Measurements from ENCODE around the gene LONRF3.

LONRF3 gene

GRCh38 chrX:118974088-118974907 is at the start of gene LONRF3:
Gene LONRF3, plus strand, starts transcription at chrX:118974618. Its CDS starts 163 bp downstream, at chrX:118974781.
- no peak for DNase-seq

DNA sequence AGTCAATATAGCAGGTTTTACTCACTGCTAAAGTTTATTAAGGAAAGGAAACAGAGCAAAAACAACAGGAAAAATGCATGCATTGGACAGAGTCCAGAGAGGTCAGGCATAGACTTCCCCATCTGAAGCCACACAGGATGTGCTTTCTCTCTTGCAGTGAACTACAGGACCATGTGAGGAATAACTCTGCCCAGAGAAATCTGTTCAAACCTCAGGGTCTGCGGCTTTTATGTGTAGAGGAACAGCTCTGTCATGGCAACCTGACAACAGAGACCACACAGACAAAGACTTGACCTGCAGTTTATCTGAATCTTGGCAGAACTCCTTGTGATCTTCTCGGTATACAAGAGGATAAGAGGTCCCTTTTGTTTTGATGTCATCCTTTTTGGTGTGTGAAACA is 46.3 kb upstream of the LONRF3 start:
- DNase-seq: no peak

- DNase-seq: no peak
Observed at GRCh38 chrX:118935352-118935751, 39.1 kb upstream of the LONRF3 start.

DNA sequence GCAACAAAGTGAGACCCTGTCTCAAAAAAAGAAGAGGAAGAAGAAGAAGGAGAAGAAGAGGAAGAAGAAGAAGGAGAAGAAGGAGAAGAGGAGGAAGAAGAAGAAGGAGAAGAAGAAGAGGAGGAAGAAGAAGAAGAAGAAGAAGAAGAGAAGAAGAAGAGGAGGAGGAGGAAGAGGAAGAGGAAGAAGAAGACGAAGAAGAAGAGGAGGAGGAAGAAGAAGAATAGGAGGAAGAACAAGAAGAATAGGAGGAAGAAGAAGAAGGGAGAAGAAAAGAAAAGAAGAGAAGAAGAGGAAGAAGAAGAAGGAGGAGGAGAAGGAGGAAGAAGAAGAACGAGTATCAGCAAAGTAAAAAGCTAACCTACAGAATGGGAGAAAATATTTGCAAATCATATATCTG is 33.3 kb upstream of the LONRF3 start:
- no peak for DNase-seq

- DNase-seq: no peak
Observed at GRCh38 chrX:118943102-118943501, 31.3 kb upstream of the LONRF3 start.

DNA sequence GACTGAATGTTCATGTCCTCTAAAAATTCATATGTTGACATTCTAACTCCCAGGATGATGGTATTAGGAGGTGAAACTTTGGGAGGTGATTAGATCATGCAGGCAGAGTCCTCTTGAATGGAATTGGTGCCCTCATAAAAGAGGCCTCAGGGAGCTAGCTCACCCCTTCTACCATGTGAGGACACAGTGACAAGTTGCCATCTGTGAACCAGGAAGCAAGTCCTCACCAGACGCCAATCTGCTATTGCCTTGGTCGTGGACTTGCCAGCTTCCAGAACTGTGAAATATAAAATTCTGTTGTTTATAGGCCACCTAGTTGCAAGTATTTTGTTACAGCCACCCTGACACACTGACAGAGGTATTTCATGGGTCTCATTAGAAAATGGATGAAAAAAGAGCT is 28.5 kb upstream of the LONRF3 start:
- DNase-seq: no peak

DNA sequence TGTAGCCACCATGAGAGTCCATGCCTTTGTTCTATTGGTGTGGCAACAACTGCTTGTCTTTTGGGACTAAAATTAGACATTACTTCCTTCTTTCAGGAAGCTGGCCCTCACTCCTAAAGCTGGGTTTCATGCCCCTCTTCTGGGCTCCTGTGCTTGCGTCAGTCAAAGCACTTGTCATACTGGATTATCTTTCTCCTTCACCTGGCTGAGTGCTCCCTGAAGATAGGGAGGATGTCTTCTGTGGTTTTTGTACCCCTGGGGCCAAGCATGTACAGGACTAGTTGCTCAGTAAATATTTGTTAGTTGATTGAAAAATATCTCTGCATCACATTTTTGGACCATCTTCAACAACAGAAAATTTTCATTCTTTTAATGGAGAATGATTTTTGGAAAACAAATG is 26.1 kb upstream of the LONRF3 start:
- DNase-seq: no peak

- DNase-seq: no peak
Observed at GRCh38 chrX:118961866-118962560, 12.4 kb upstream of the LONRF3 start.

- DNase-seq: no peak
Observed at GRCh38 chrX:118963159-118963558, 11.3 kb upstream of the LONRF3 start.

GRCh38 chrX:118964252-118964651 is 10.2 kb upstream of the LONRF3 start:
- no peak for DNase-seq

DNA sequence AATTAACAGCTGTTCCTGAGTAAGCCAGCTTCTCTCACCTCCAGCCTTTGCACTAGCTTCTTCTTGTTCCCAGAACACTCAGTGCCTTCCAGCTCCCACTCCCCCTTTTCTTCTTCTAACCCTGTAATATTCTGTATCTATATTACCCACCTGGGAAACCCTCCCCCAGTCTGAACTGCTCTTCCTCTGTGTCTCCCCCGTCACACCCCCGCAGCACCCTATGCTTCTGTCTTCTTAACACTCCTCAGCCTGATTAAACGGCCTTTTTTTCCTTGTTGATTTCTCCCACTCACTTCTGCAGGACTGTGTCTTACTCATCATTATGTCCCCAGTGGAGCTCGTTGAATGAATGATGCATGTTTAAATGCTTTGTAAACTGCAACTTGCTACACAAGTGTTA is 9.0 kb upstream of the LONRF3 start:
- DNase-seq: no peak

GRCh38 chrX:118968031-118968430 is 6.4 kb upstream of the LONRF3 start:
- DNase-seq: no peak

DNA sequence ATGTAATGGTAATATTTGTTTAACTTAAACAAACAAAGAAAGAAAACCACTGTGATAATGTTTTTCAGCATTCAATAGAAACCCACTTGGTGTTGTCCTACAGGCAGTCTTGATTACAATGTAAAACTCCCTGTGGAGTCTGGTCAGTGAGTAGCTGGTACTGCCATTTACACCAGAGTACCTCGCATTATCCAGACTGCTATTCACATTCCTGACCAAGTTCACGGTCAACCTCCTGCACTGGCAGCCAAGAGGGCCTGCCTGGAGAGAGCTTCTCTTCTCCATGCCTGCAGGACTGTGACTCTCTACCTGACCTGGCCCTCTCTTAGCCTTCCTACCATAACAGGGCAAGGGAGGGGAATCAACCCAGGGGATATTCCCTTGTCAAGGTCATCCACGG is 2.9 kb upstream of the LONRF3 start:
- DNase-seq: no peak

DNA sequence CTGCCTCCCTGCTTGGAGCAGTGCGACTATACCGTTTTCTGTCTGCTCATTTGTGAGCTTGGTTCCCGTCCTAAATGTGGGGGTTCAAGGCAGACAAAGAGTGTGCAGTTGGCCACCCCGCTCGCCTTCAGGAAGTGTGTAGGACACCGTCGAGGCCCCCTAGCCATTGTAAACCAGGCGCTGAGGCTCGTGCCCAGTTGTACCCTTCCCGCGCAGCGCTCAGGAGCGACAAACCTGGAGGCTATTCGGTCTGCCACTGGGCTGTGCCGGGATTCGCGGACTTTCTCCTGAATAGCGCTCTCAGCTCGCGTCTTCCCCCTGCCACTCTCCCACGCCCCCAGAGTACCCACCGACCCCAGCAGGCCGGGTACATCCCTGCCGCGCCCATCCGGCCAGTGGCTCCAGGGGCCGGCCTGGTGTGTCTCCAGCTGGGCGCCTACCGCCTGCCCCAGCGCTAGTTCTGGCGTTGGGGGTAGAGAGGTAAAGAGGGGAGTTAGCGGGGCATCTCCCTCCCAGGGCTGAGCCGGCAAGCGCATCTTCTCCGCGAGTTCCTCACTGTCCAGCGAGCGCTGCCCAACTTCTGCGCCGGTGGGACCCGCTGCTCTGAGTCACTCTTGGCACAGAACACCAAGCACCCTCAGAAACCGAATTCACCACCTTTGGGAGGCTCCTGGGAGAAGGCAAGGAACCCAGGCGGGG is 880 bp upstream of the LONRF3 start:
- no peak for DNase-seq

DNA sequence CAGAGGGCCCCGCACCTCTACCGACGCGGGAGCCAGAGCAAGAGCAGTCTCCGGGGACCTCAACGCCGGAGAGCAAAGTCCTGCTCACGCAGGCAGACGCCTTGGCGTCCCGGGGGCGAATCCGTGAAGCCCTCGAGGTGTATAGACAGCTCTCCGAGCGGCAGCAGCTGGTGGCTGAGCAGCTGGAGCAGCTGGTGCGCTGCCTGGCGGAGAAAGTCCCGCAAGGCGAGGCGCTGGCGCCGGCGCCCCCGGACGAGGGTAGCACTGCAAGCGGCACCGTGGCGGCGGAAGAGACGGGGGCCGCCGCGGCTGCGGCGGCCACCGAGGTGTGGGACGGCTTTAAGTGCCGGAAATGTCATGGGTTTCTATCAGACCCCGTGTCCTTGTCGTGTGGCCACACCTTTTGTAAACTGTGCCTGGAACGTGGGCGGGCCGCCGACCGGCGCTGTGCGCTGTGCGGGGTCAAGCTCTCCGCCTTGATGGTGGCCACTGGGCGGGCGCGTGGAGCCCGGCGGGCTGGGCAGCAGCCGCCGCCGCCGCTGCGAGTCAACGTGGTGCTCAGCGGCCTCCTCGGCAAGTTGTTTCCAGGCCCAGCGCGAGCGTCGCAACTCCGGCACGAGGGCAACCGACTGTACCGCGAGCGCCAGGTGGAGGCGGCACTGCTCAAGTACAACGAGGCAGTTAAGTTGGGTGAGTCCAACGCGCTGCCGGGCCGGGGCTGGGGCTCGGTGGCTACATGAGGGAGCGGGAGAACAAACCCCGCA is 672 bp downstream of the LONRF3 start:
- no peak for DNase-seq

GRCh38 chrX:118975831-118976598 is 1.6 kb downstream of the LONRF3 start:
- DNase-seq: no peak

DNA sequence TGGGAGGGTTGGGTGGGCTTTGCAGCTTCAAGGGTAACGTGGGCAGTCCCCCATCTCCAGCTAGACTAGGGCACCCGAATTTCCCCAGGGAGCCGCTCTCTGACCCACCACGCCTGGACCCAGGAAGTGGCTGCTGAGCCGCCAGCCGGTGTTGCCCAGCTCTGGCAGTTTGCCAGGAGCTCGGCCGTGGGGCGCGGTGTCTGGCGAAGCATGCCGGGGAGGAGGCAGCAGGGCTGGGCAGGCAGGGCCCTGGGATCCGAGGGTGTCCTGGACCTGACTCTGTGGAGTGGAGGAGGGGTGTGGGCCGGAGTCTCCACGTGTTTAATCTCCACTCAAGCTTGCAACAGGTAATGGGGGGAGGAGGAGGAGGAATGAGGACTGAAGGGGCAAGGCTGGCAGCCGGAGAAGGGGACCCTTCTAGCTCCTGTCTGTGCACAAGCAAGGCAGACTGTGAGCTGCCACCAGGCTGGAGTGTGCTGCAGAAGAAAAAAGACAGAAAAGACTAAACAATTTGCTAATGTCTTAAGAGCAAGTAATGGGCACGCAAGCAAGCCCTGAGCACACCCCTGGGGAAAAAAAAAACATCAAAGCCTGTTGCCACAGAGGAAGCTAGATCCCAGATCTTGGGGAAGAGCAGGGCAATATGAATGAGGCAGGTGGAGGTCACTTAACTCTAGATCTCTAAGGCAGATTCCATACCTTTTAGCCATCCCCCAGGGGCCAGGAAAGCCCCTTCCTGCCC is 2.4 kb downstream of the LONRF3 start:
- DNase-seq: peak; percentile 1

GRCh38 chrX:118977424-118977823 is 3.0 kb downstream of the LONRF3 start:
- no peak for DNase-seq

DNA sequence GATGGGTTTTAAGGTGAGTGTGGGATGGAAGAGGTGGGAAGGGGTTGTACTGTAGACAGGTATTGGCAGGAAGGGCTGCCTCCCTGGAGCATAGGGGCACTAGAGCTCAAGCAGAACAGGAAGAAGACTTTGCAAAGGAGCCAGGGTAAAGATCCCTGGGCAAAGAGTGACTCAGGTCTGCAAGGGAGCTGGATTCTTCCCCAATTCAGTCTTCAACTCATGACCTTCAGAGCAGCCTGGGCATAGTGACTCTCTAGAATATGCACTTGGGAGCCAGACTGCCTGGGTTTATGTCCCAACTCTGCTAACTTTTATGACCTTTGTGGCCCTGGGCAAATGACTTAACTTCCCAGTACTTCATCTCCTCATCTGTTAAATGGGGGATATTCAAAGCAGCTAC is 4.0 kb downstream of the LONRF3 start:
- no peak for DNase-seq

DNA sequence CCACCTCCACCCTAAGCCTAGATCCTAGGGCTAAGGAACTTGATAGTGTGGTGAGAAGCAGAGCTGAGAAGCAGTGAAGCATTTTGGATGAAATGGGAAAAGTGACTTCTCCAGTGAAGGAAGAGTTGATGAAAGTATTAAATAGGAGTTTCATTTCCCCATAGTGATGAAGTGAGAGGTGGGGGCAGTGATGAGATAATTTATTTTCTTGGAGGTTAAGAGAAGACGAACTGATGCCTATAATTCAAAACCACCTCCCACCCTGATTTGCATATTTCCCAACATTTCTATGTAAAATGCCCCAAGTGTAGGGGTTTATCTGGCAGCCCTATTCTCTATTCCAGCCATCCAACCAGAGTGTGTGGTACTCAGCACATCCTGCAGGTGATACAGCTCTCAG is 6.3 kb downstream of the LONRF3 start:
- no peak for DNase-seq

DNA sequence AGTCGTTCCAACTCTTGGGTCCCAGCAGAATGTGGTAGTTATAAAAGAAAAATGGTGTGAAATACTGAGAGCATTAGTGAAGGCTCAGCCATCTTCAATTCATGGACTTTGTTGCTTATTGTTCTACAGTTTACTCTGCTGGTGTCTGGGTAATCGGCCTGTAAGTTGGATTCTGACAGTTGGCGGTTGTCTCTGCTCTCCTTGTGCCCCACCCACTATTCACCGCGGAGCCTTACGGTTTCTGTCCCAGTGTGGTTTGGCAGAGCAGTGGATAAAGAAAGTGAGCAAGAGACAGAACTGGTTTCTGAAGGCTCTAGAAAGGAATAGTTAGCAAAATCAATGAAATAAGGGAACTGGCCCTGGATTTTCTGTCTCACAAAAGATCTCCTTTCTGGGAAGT is 9.1 kb downstream of the LONRF3 start:
- no peak for DNase-seq

DNA sequence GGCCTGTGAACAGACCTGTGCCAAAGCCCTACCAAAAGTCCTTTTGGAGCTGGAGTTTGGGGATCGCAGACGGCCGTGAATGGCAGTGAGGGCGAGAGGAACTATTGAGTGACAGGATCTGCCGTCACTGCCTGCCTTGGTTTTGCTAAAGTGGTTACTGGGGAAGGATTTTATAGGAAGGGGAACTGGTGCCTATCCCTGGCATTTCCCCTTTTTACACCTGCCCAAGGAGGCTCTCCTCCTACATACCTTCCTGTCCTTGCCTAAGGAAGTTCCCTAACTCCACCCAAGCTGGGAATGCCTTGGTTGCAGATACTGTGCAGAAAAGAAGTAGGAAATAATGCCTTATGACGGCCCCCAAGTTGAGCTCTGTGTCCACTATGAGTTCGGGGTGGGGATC is 14.5 kb downstream of the LONRF3 start:
- DNase-seq: no peak

Data from kidney glomerular epithelial cell (primary cell).